Activated naive CD8-positive, alpha-beta T cell treated with anti-CD3 and anti-CD28 coated beads, Interleukin-2, amount 50 U/mL, for 24 hours (primary cell): ENCODE data around the gene TMIGD2.
"Not testable (repeated sequence)": the region's sequence is repeated elsewhere in the genome, so short reads cannot be mapped to it uniquely, and the experiment has no call there.

Experiments used
- ATAC-seq: fragments of 150-1000 bp; cut with Tn5 transposase; one replicate; pipeline ENCODE4 v1.10.0; 2021
- DNase-seq: peaks from one replicate; pipeline ENCODE4 v3.0.0; 2021
- H3K27ac Mint-ChIP-seq: one replicate; pipeline ENCODE4 v1.8.0; 2021; ENCODE audit warnings: mild to moderate bottlenecking, mixed read lengths
- H3K27me3 Mint-ChIP-seq: one replicate; pipeline ENCODE4 v1.8.0; 2021; ENCODE audit warnings: mixed read lengths
- H3K36me3 Mint-ChIP-seq: one replicate; pipeline ENCODE4 v1.8.0; 2021; ENCODE audit warnings: low read depth, mixed read lengths
- H3K4me1 Mint-ChIP-seq: one replicate; pipeline ENCODE4 v1.8.0; 2021; ENCODE audit warnings: mixed read lengths
- H3K4me3 Mint-ChIP-seq: one replicate; pipeline ENCODE4 v1.8.0; 2021; ENCODE audit warnings: mild to moderate bottlenecking, moderate library complexity, mixed read lengths
- H3K9me3 Mint-ChIP-seq: one replicate; pipeline ENCODE4 v1.8.0; 2021; ENCODE audit warnings: mixed read lengths

The TMIGD2 gene

DNA sequence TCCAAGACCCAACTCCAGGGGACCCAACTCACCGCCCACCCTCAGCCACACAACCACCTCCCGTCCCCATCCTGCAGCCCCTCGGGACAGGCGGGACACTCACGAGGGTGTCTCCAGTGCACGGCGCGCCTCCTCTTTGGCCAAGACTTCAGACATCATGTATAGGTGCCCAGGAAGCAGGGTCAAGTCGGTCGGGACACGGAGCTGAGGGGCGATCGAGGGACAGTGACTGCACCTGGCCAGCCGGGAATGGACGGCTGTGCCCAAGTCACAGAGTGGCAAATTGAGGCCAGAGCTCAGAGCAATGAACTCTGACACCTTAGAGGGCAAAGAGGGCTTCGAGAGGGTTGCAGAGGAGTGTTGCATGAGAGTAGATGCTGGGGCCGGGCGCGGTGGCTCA lies 27.7 kb upstream of the TMIGD2 start:
- Mint-ChIP-seq H3K4me3 (no peak overlapping the region), H3K27ac (no peak overlapping the region)
- no peak for DNase-seq

DNA sequence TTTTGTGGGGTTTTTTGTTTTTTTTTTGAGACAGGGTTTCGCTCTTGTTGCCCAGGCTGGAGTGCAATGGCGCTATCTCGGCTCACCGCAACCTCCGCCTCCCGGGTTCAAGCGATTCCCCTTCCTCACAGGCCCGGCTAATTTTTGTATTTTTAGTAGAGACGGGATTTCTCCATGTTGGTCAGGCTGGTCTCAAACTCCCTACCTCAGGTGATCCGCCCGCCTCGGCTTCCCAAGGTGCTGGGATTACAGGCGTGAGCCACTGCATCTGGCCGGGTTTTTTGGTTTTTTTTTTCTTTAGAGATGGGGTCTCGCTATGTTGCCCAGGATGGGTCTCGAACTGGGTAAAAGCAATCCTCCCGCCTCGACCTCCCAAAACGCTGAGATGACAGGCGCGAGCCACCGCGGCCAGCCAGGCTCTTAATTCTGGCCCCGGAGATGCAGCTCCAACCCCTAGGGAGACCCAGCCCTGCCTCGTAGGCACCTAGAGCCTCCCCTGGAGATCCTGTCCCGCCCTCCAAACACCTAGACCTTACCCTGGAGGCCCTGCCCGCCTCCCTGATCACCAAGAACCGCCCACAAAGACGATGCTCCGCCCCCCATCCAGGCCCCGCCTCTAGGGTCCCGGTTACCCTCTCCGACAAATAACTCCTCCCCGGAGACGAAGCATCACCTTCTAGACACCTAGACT lies 26.9 kb upstream of the TMIGD2 start:
- peak overlapping the region; percentile 83 for H3K4me3 Mint-ChIP-seq
- not testable (repeated sequence) for H3K27me3 Mint-ChIP-seq, ATAC-seq, H3K36me3 Mint-ChIP-seq, H3K9me3 Mint-ChIP-seq
- H3K27ac Mint-ChIP-seq: peak overlapping the region; percentile 88
- peaks cover 32% of the 10 kb centered on the region for H3K4me1 Mint-ChIP-seq
- DNase-seq: peak; percentile 68

More for the DNA sequence above, 27.7 kb upstream of the TMIGD2 start:
- peaks cover 32% of the 10 kb centered on the region for H3K4me1 Mint-ChIP-seq
- peaks cover 4% of the 10 kb centered on the region for H3K36me3 Mint-ChIP-seq
- peaks cover 6% of the 10 kb centered on the region for H3K9me3 Mint-ChIP-seq
- peaks cover 2% of the 10 kb centered on the region for H3K27me3 Mint-ChIP-seq
- ATAC-seq: no peak

DNA sequence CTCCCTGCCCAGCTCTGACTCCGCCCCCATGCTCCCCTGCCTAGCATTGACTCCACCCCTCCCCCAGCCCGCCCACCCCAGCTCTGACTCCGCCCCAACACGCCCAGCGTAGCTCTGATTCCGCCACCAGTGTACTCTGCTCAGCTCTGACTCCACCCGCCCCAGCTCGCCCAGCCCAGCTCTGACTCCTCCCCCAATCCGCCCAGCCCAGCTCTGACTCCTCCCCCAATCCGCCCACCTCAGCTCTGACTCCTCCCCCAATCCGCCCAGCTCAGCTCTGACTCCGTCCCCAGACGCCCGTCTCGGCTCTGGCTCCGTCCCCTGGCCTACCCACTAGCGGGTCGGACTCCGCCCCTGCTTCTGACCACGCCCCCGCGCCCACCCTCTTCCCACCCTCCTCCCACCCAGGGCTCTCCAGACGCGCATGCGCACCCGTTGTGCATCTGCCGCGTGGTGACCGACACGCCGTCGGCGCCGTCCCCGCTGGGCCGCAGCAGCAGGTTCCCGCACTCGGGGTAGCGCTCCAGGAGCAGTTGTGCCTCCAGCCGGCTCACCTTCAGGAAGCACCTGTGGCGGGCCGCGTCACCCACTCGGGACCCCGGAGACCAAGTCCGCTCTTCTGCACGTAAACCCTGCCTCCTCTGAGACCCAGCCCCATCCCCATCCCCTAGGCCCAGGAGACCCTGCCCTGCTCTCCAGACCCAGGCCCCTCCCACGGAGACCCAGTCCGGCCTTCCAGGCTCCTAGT lies 26.2 kb upstream of the TMIGD2 start:
- H3K9me3 Mint-ChIP-seq: no peaks in the 10 kb centered on the region

DNA sequence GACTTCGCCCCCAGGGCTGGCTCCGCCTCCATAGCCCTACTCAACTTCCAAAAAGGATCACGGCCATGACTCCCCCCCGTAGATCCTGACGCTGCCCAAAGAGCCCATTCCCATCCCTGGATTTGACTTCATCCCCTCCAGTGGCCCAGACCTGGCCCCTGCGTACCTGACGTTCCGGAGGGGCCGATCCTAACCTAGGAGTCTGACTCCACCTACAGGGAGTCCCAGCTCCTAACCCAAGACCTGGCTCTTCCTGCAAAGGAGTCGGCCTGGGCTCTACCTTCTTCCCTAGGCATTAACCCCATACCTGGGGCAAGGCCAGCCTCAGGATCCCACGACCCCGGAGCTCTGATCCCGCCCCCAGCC lies 25.7 kb upstream of the TMIGD2 start:
- Mint-ChIP-seq H3K27ac (no peak overlapping the region), H3K4me1 (peaks cover 32% of the 10 kb centered on the region), H3K27me3 (peaks cover 2% of the 10 kb centered on the region), H3K4me3 (peak overlapping the region; percentile 83), H3K36me3 (peaks cover 2% of the 10 kb centered on the region), H3K9me3 (no peaks in the 10 kb centered on the region)
- DNase-seq (no peak), ATAC-seq (peak; percentile 3)

More for the DNA sequence above, 26.2 kb upstream of the TMIGD2 start:
- ATAC-seq (peak; percentile 89), DNase-seq (peak; percentile 94)
- Mint-ChIP-seq H3K4me1 (peaks cover 32% of the 10 kb centered on the region), H3K4me3 (peak overlapping the region; percentile 83), H3K36me3 (peaks cover 2% of the 10 kb centered on the region), H3K27ac (peak overlapping the region; percentile 88), H3K27me3 (peaks cover 2% of the 10 kb centered on the region)

DNA sequence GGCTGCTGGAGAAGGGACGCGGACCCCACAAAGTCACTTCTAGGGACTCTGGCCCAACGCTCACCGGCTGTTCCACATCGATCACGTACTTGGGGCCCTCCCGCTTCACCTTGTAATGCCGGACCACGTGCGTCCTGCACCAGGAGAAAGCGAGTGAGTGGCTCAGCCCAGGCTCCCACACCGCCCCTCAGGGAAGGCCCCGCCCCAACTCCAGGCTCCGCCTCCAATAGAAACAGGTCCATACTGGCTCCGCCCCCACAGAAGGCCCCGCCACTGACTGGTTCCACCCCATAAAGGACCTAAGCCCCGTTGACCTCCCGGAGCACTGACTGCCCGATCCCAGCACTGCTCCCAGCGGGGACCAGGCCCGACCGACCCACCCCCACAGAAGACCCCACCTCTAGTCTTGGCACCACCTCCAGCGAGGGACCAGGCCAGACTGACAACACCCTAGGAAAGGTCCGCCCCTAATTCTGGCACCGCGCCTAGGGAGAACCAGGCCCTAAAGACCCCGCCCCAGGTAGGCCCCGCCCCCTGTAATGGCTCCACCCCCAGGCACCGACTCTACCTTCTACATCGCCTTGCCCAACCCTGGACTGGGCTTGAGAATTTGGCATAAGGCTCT lies 25.2 kb upstream of the TMIGD2 start:
- H3K9me3 Mint-ChIP-seq: no peaks in the 10 kb centered on the region
- H3K4me3 Mint-ChIP-seq: peak overlapping the region; percentile 83
- H3K27ac Mint-ChIP-seq: no peak overlapping the region
- H3K27me3 Mint-ChIP-seq: peaks cover 2% of the 10 kb centered on the region
- H3K4me1 Mint-ChIP-seq: peaks cover 32% of the 10 kb centered on the region
- peak; percentile 7 for ATAC-seq
- peaks cover 2% of the 10 kb centered on the region for H3K36me3 Mint-ChIP-seq
- DNase-seq: peak; percentile 79

DNA sequence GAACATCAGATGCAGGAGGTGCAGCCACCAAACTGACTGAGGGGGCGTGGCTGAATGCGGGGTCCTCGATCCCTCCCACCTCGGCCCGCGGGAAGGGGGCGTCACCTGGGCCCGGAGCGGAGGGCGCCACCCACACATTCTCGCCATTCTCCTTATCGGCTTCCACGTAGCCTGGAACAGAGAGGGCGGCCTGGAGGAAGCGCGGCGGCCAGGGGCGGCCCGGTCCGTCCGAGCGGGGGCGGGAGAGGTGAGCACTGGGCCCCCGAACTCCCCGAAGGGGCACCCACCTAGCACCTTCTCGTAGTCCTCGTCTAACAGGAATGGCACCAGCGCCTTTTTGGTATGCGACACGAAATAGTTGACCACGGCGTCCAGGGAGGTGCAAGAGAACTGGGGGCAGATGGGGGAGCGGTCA lies 24.7 kb upstream of the TMIGD2 start:
- H3K27me3 Mint-ChIP-seq: peaks cover 2% of the 10 kb centered on the region
- peak; percentile 37 for DNase-seq
- peak overlapping the region; percentile 83 for H3K4me3 Mint-ChIP-seq
- no peak overlapping the region for H3K27ac Mint-ChIP-seq
- H3K9me3 Mint-ChIP-seq: no peaks in the 10 kb centered on the region
- peaks cover 32% of the 10 kb centered on the region for H3K4me1 Mint-ChIP-seq
- H3K36me3 Mint-ChIP-seq: peaks cover 2% of the 10 kb centered on the region
- ATAC-seq: no peak

DNA sequence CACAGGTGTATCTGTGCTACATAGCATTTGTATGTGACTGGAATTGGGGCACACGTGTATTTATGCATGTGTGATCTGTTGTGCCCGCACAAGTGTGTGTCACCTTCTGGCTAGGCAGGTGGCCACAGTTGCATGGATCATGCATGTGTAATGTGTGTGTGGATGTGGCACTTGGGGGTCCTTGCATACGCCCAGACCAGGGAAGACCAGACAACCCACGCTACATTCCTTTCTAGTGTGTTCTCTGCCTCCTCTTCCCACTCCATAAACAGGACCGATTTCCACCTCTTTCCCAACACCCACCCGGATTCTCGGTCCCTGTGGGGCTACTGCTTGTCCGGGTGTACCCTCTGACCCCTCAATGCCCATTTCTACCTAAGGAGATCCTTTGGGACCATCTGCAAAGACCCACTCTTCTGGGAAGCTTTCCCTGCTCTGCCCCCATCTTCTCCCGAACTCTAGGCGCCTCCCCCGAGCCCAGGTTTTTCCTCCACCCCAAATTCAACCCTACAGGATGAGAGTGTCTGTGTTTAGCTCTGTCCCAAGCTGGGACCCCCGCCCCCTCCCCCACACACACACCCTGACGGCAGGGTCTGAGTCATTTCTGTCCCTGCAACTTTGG lies 24.1 kb upstream of the TMIGD2 start:
- H3K4me1 Mint-ChIP-seq: peaks cover 32% of the 10 kb centered on the region
- H3K4me3 Mint-ChIP-seq: peak overlapping the region; percentile 8
- H3K36me3 Mint-ChIP-seq: peaks cover 2% of the 10 kb centered on the region
- peaks cover 2% of the 10 kb centered on the region for H3K27me3 Mint-ChIP-seq
- H3K9me3 Mint-ChIP-seq: no peaks in the 10 kb centered on the region
- DNase-seq (no peak), ATAC-seq (no peak)
- no peak overlapping the region for H3K27ac Mint-ChIP-seq

DNA sequence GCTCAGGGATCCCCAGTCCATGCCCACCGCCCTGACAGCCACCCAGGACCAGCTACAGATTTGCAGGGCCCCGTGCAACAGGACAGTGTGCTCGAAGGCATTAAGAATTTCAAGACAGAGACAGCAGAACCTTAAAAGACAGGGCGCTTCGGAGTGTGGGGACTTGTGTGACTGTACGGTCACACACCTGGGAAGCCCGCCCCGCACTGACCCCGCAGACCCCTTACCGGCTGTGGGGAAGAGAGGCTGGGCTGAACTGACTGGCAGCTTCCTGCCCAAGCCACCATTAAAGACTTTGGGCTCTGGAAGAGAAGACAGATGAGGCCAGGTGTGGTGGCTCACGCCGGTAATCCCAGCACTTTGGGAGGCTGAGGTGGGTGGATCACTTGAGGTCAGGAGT lies 22.0 kb upstream of the TMIGD2 start:
- Mint-ChIP-seq H3K9me3 (peaks cover 12% of the 10 kb centered on the region), H3K4me3 (no peak overlapping the region), H3K4me1 (peaks cover 27% of the 10 kb centered on the region), H3K36me3 (peaks cover 2% of the 10 kb centered on the region), H3K27me3 (peaks cover 2% of the 10 kb centered on the region), H3K27ac (no peak overlapping the region)
- ATAC-seq (no peak), DNase-seq (no peak)

DNA sequence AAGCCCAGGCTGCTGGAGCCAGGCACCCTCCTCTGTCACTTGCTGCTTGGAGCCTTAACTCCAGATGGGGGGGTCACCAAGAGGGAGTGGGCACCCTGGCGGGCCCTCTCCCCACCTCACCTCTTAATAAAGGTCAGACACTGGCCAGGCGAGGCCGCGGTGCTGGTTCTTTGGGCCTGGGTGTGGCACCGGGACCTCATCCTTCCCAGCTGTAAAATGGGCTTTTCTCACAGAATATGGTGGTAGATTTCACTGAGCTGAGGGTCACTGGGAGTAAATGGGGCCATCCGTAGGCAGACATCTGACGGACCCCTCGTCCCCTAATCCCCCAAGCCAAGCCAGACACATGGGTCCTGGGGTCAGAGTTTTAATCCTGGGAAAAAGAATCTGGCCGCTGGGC lies 21.5 kb upstream of the TMIGD2 start:
- peaks cover 25% of the 10 kb centered on the region for H3K4me1 Mint-ChIP-seq
- H3K27me3 Mint-ChIP-seq: peaks cover 2% of the 10 kb centered on the region
- H3K36me3 Mint-ChIP-seq: peaks cover 2% of the 10 kb centered on the region
- no peak for DNase-seq
- H3K9me3 Mint-ChIP-seq: peaks cover 15% of the 10 kb centered on the region
- no peak for ATAC-seq
- no peak overlapping the region for H3K27ac Mint-ChIP-seq
- no peak overlapping the region for H3K4me3 Mint-ChIP-seq

DNA sequence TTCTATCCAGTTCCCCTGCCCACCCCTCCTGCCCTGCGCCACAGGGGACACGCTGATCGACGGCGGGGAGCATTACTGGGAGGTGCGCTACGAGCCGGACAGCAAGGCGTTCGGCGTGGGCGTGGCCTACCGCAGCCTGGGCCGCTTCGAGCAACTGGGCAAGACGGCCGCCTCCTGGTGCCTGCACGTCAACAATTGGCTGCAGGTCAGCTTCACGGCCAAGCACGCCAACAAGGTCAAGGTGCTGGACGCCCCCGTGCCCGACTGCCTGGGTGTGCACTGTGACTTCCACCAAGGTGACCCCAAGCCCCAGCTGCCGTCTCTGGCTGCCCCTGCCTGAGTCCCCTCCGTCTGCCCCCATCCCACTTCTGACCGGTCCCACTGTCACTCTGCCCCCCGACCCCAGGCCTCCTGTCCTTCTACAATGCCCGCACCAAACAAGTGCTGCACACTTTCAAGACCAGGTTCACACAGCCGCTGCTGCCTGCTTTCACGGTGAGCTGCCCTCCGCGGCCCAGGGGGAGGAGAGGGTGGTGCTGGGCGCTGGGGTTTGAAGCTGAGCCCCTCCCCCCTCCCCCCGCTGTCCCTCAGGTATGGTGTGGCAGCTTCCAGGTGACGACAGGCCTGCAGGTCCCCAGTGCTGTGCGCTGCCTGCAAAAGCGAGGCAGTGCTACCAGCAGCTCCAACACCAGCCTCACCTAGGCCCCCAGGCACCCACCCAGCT lies 20.9 kb upstream of the TMIGD2 start:
- H3K27ac Mint-ChIP-seq: no peak overlapping the region
- H3K36me3 Mint-ChIP-seq: peaks cover 2% of the 10 kb centered on the region

DNA sequence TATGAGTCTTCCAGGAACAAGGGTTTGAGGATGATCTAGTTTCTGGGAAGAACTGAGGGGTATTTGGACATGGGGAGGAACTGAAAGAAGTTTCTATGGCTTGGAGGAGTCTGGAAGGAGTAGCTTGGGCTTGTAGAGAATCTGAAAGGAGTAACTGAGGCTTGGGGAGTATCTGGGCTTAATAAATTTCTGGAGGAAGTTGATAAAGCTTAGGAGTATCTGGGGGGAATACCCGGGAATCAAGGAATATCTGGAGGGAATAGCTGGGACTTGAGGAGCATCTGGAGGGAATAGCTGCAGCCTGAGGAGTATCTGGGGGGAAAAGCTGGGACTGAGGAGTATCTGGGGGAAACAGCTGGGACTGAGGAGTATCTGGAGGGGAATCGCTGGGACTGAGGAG lies 18.2 kb upstream of the TMIGD2 start:
- H3K4me3 Mint-ChIP-seq: no peak overlapping the region
- DNase-seq (no peak), ATAC-seq (no peak)
- no peak overlapping the region for H3K27ac Mint-ChIP-seq
- no peaks in the 10 kb centered on the region for H3K4me1 Mint-ChIP-seq
- peaks cover 2% of the 10 kb centered on the region for H3K36me3 Mint-ChIP-seq
- peaks cover 15% of the 10 kb centered on the region for H3K9me3 Mint-ChIP-seq
- H3K27me3 Mint-ChIP-seq: no peaks in the 10 kb centered on the region

More for the DNA sequence above, 20.9 kb upstream of the TMIGD2 start:
- DNase-seq (no peak), ATAC-seq (no peak)
- H3K4me3 Mint-ChIP-seq: no peak overlapping the region
- peaks cover 19% of the 10 kb centered on the region for H3K4me1 Mint-ChIP-seq
- H3K27me3 Mint-ChIP-seq: no peaks in the 10 kb centered on the region
- peaks cover 15% of the 10 kb centered on the region for H3K9me3 Mint-ChIP-seq

DNA sequence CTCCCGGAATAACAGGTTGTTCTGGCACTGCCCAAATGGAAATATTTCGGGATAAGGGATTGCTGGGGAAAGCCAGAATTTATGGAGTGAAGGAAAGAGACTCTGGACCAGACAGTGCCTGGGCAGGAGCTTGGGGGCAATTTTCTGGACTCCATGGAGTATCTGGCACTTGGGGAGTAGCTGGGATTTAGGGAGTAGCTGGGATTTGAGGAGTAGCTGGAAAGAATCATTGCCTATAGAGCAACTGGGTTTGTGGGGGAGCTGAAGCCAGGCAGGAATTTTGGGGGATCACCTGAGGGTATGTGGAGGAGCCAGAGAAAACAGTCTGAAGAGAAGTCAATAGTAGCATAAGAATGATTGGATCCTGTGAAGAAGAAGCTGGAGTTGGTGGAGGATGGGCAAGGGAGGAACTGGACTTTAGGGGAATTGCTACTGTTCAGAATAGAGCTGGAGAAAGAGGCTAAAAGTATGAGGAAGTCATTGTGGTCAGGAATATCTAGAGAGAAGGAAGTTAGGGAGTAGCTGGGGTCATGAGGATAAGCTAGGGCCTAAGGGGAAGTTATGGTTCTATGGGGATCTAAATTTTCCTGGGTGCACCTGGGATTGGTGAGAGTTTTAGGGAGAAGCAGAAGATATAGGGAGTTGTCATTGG lies 17.0 kb upstream of the TMIGD2 start:
- Mint-ChIP-seq H3K27me3 (no peaks in the 10 kb centered on the region), H3K36me3 (peaks cover 3% of the 10 kb centered on the region), H3K9me3 (peaks cover 15% of the 10 kb centered on the region), H3K27ac (no peak overlapping the region), H3K4me3 (no peak overlapping the region), H3K4me1 (no peaks in the 10 kb centered on the region)
- DNase-seq (no peak), ATAC-seq (no peak)

DNA sequence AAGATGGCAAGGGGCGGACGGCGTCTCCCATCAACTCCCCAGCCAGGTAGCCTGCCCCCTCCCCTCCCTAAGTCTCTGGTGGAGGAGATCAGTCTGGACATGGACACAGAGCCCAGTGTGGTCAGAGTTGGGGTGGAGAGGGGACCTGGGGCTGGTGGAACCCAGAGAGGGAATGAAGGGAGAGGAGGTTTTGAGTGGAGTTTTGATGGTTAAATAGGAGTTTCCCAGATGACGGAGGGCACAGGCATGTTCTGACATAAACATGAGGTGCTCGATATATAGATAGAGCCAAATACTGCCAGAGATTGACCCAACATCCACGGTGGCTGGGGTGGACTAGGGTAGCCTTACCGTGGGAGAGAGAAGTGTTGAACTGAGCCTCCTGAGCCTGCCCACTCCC lies 16.3 kb upstream of the TMIGD2 start:
- no peaks in the 10 kb centered on the region for H3K4me1 Mint-ChIP-seq
- no peak overlapping the region for H3K27ac Mint-ChIP-seq
- ATAC-seq (no peak), DNase-seq (no peak)
- peaks cover 15% of the 10 kb centered on the region for H3K9me3 Mint-ChIP-seq
- H3K36me3 Mint-ChIP-seq: peaks cover 3% of the 10 kb centered on the region
- H3K4me3 Mint-ChIP-seq: no peak overlapping the region
- no peaks in the 10 kb centered on the region for H3K27me3 Mint-ChIP-seq

DNA sequence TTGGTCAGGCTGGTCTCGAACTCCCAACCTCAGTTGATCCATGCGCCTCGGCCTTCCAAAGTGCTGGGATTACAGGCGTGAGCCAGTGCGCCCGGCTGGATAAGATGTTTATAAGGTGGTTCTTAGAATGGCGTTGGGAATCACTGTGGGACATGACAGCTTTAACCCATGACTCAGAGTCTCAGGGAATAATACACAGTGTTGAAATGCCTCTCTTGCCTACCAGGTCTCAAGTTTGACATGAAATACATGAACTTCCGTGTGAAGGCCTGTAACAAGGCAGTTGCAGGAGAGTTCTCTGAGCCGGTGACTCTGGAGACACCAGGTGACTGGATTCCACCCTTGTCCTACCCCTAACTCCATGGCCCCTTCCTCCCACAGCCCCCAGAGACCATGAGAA lies 14.8 kb upstream of the TMIGD2 start:
- ATAC-seq: no peak
- no peak for DNase-seq
- no peaks in the 10 kb centered on the region for H3K4me1 Mint-ChIP-seq
- peaks cover 3% of the 10 kb centered on the region for H3K36me3 Mint-ChIP-seq
- peaks cover 15% of the 10 kb centered on the region for H3K9me3 Mint-ChIP-seq
- H3K27me3 Mint-ChIP-seq: no peaks in the 10 kb centered on the region
- H3K27ac Mint-ChIP-seq: no peak overlapping the region
- H3K4me3 Mint-ChIP-seq: no peak overlapping the region
